Heart left ventricle (tissue), 16 donors: Measurements from ENCODE around the gene SLC22A2. TPM values are rescaled to one million over a fixed set of nuclear protein-coding genes. Genes with fewer than 3 reads are reported as not detected.
A peak's percentile ranks its signal among the peaks of the same experiment; 100 is the strongest.

Experiments used
- ATAC-seq, 4 donors: fragments of 200-7000 bp; cut with Tn5 transposase; one replicate each; pipeline ENCODE4 v1.9.1; 2020 to 2022; ENCODE audit warnings: moderate library complexity in 4 of 4, mild to moderate bottlenecking in 3 of 4, moderate number of reproducible peaks in 1 of 4
- DNase-seq, 5 donors: peaks; one replicate each; pipeline ENCODE4 v3.0.0-alpha.2; 2020
- H3K27ac ChIP-seq, 12 donors: fragments of 200-600 bp; sonication (generic) in 4 of 12; one replicate each; pipeline versions ENCODE4 v1.5.0 to v1.8.0; 2016 to 2022; ENCODE audit warnings: mild to moderate bottlenecking in 2 of 12
- H3K27me3 ChIP-seq, 9 donors: fragments of 200-600 bp; sonication (generic) in 2 of 9; one replicate each; pipeline versions ENCODE4 v1.5.1 to v1.8.0; 2016 to 2022; ENCODE audit warnings: mild to moderate bottlenecking in 3 of 9
- H3K36me3 ChIP-seq, 9 donors: fragments of 200-600 bp; sonication (generic) in 2 of 9; one replicate each; pipeline versions ENCODE4 v1.5.0 to v1.8.0; 2018 to 2022; ENCODE audit warnings: mild to moderate bottlenecking in 2 of 9
- H3K4me1 ChIP-seq, 12 donors: fragments of 200-600 bp; sonication (generic) in 4 of 12; one replicate each; pipeline versions ENCODE4 v1.5.0 to v1.8.0; 2016 to 2022; ENCODE audit warnings: mild to moderate bottlenecking in 3 of 12
- H3K4me3 ChIP-seq, 12 donors: fragments of 200-600 bp; sonication (generic) in 4 of 12; one replicate each; pipeline versions ENCODE4 v1.5.0 to v1.8.0; 2017 to 2022; ENCODE audit warnings: mild to moderate bottlenecking in 9 of 12, moderate library complexity in 4 of 12
- H3K9me3 ChIP-seq, 12 donors: fragments of 200-600 bp; sonication (generic) in 4 of 12; one replicate each; pipeline versions ENCODE4 v1.5.0 to v1.8.0; 2016 to 2022; ENCODE audit warnings: mild to moderate bottlenecking in 1 of 12
- CTCF ChIP-seq, 12 donors: fragments of 200-600 bp; sonication (generic) in 4 of 12; IDR thresholded peaks; one replicate each; pipeline versions ENCODE4 v1.5.0 to v1.8.0; 2018 to 2022; ENCODE audit warnings: antibody characterized with exemption in 12 of 12, mild to moderate bottlenecking in 5 of 12
- POLR2A ChIP-seq, 2 donors: fragments of 450-650 bp; IDR thresholded peaks; one replicate each; pipeline ENCODE4 v1.6.1; 2017; ENCODE audit warnings: antibody characterized with exemption in 2 of 2, mild to moderate bottlenecking in 2 of 2, moderate library complexity in 2 of 2
- WGBS, 4 donors: extraction: QIAGEN DNeasy Blood & Tissue Kit in 2 of 4; methylation state at CpG; one replicate each; pipeline versions ENCODE4 v1.1.5 to v1.1.7; 2013 to 2018; 5-methylcytosine and 5-hydroxymethylcytosine counted together
- intact Hi-C, 10 donors: fragments of 100-400 bp; cut with DNase I; formaldehyde crosslinking; loops; one replicate each; pipeline versions ENCODE4 v1.11.1 to v1.14.2; 2022
- polyA plus RNA-seq, 2 donors: library from polyadenylated mRNA; stranded (reverse); fragments of 200-250 nt; gene quantifications; one replicate each; pipeline ENCODE4 v1.2.3, GENCODE V29; 2013
- total RNA-seq, 9 donors: library from RNA; depleted of rRNA in 2 of 9; stranded (reverse); fragments of >200 nt in 2 of 9; fragmentation: NEBNext Ultra II Directional in 3 of 9; extraction: Animal tissue kit (Norgen Biotek cat#: 25700) in 3 of 9; gene quantifications; one replicate each; pipeline versions ENCODE4 v1.1.0 to v1.2.4, GENCODE V29; 2016 to 2023
- donor health status: ischemic (EF 13 %, LVEDD 7.1; RV severe dilation, severe dysfunction).
- donor health status: healthy with polysubstance abuse.
- donor health status: DM: no; HTN: yes; CAD: no.
- donor health status: DM: no; HTN: no; CAD: no.
- donor health status: ischemic (EF 25% LVEDD 6.9; RV normal size, moderate dysfunction).
- donor health status: ischemic (EF 25% LVEDD 5.7; RV mildly dilated, moderate dysfunction).
- donor health status: healthy.
- donor health status: DM: yes; HTN: yes; CAD: no.
- donor health status: ischemic (EF 35%, LVEDD 5.7; RV mildly dilated, moderate dysfunction).
- donor health status: nonischemic (EF 11% LVEDD 7.7; RV severe dilation, severe dysfunction).
- donor health status: DM: yes; HTN: yes; CAD: no.
- donor health status: PGD.
- donor health status: ischemic (EF 29% LVEDD 5.4; RV normal size, mild dysfunction).
- donor health status: nonischemic (EF 23%, LVEDD 6.1; RV moderate dilation, normal function).

SLC22A2 gene
- total and polyA plus RNA-seq, 11 donors: not detected

DNA sequence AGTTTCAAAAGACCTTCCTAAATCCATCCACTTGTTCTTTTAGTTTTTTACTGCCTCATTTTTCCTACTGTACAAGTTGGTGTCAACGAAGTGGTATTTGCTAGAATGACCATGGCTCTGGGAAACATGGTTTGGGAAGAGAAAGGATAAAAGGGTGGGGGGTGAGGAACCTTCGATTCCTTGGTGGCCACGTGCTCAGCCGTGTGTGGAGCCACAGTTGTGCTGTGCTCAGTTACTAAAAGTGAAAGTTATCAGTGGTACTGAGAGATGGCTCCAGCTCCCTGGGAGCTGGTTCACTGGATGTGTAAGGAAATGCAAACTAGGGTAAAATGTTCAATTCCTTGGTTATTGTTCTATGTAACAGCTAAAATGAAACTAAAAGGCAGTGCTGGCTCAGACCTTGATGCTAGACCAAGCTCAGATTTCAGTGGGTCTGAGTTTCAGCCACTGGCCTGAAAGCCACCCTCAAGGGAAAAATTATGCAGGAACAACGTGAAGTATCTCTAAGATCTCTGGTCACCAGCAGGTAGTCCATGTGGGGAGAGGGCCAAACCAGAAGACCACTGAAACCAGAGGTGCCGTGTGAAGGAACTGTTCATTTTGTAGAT, 7.4 kb upstream of the SLC22A2 start:
- DNase-seq (no peak), ATAC-seq (no peak)
- no peak overlapping the region for H3K27ac ChIP-seq
- H3K27me3 ChIP-seq: peaks cover 0 to 14% (median 0%) of the 10 kb centered on the region in 9 donors
- TF ChIP-seq CTCF (IDR thresholded peaks at IDR 0.05) (no peak), POLR2A (IDR thresholded peaks at IDR 0.05) (no peak)
- WGBS, 4 donors: 73 to 78% (median 75%) methylated on average over 6 of the region's 6 CpGs
- intact Hi-C loops: no loop called here
- H3K4me1 ChIP-seq: no peaks in the 10 kb centered on the region
- H3K4me3 ChIP-seq: no peak overlapping the region
- no peaks in the 10 kb centered on the region for H3K9me3 ChIP-seq
- no peaks in the 10 kb centered on the region for H3K36me3 ChIP-seq

GRCh38 chr6:160264061-160264612, 5.5 kb upstream of the SLC22A2 start:
- peaks cover 0 to 20% (median 0%) of the 10 kb centered on the region in 9 donors for H3K27me3 ChIP-seq

DNA sequence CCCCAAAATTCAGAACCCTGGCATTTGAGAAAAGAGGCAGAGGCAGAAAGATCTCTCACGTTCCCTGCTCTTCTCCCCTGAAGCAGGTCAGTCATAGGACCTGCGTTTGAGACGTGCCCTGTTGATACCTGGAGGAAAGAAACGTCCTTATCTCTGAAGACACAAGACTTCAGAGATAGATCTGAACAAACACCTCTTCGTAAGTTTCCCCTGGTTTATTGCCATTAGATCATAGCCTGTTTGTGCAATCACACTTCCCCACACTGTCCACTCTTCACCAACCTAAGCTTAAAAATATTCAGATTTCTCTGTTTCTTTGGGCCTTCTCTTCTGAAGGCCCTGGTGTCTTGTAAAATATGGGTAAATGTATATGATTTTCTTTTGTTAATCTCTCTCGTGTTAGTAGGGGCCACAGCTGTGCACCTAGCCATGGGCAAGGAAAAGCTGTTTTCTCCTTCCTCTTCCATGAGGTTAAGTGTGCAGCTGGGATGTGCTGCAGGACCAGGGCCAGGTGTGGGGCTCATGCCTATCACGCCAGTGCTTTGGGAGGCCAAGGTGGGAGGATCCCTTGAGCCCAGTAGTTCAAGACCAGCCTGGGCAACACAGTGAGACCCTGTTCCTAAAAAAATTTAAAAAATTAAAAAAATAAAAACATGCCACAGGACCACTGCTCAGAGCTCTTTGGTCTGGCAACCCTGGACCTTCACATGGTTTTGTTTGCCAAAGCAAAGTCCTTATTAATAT, 4.7 kb upstream of the SLC22A2 start:
- 60 to 74% (median 64%) methylated on average over 7 of the region's 7 CpGs for WGBS, 4 donors
- no peaks in the 10 kb centered on the region for H3K9me3 ChIP-seq
- H3K4me3 ChIP-seq: no peak overlapping the region
- H3K4me1 ChIP-seq: no peaks in the 10 kb centered on the region
- TF ChIP-seq CTCF (IDR thresholded peaks at IDR 0.05) (no peak), POLR2A (IDR thresholded peaks at IDR 0.05) (no peak)
- intact Hi-C loops: no loop called here
- no peak overlapping the region for H3K27ac ChIP-seq
- no peaks in the 10 kb centered on the region for H3K36me3 ChIP-seq
- ATAC-seq: no peak
- DNase-seq: no peak
- peaks cover 0 to 27% (median 0%) of the 10 kb centered on the region in 9 donors for H3K27me3 ChIP-seq

More at GRCh38 chr6:160264061-160264612, 5.5 kb upstream of the SLC22A2 start:
- Histone ChIP-seq H3K9me3 (no peaks in the 10 kb centered on the region), H3K4me3 (no peak overlapping the region), H3K27ac (no peak overlapping the region), H3K36me3 (no peaks in the 10 kb centered on the region), H3K4me1 (no peaks in the 10 kb centered on the region)
- ATAC-seq: no peak
- intact Hi-C loops: no loop called here
- TF ChIP-seq POLR2A (IDR thresholded peaks at IDR 0.05) (no peak), CTCF (IDR thresholded peaks at IDR 0.05) (no peak)
- no peak for DNase-seq
- WGBS, 4 donors: 74 to 87% (median 80%) methylated on average over 7 of the region's 7 CpGs

GRCh38 chr6:160261991-160262680, 3.5 kb upstream of the SLC22A2 start:
- no peaks in the 10 kb centered on the region for H3K4me1 ChIP-seq
- H3K27ac ChIP-seq: no peak overlapping the region
- H3K36me3 ChIP-seq: no peaks in the 10 kb centered on the region
- peak in 3 of 12 donors; percentile 5 to 8 (median 5) for TF ChIP-seq CTCF (IDR thresholded peaks at IDR 0.05)
- no peak for TF ChIP-seq POLR2A (IDR thresholded peaks at IDR 0.05)
- H3K27me3 ChIP-seq: peaks cover 0 to 27% (median 0%) of the 10 kb centered on the region in 9 donors
- DNase-seq (peak in 1 of 5 donors; percentile 53), ATAC-seq (no peak)
- 49 to 56% (median 53%) methylated on average over 7 of the region's 7 CpGs for WGBS, 4 donors
- H3K9me3 ChIP-seq: no peaks in the 10 kb centered on the region
- intact Hi-C loops: no loop called here
- no peak overlapping the region for H3K4me3 ChIP-seq
